NT2/D1 (cell line): ENCODE measurements around the gene PLXNA1.
A peak's percentile ranks its signal among the peaks of the same experiment; 100 is the strongest.

ENCODE experiments used
- DNase-seq: peaks from one replicate; pipeline ENCODE4 v3.0.0-alpha.2; 2011; ENCODE audit warnings: low read depth, low spot score
- H3K27me3 ChIP-seq: 2 replicates; pipeline ENCODE4 v1.6.0; 2011; ENCODE audit warnings: mild to moderate bottlenecking; ENCODE audit not compliant: insufficient read length, insufficient read depth
- H3K36me3 ChIP-seq: 2 replicates; pipeline ENCODE4 v1.6.1; 2011; ENCODE audit warnings: mild to moderate bottlenecking, low read length, mixed read lengths; ENCODE audit not compliant: insufficient read depth, insufficient read length
- H3K4me1 ChIP-seq: 2 replicates; pipeline ENCODE4 v1.5.1; 2011; ENCODE audit not compliant: insufficient read depth, insufficient read length
- H3K4me3 ChIP-seq: 2 replicates; pipeline ENCODE4 v1.5.1; 2011; ENCODE audit warnings: low read depth; ENCODE audit not compliant: insufficient read length
- H3K9ac ChIP-seq: 2 replicates; pipeline ENCODE4 v1.6.0; 2011; ENCODE audit warnings: low read depth; ENCODE audit not compliant: insufficient read length
- H3K9me3 ChIP-seq: 2 replicates; pipeline ENCODE4 v1.5.1; 2011; ENCODE audit warnings: mild to moderate bottlenecking, low read length; ENCODE audit not compliant: insufficient read depth
- SUZ12 ChIP-seq: IDR thresholded peaks from 2 replicates; pipeline ENCODE4 v1.6.1; 2011; ENCODE audit not compliant: insufficient read length, insufficient read depth; ENCODE audit errors: extremely low read depth
- YY1 ChIP-seq: IDR thresholded peaks from 2 replicates; pipeline ENCODE4 v1.6.1; 2011; ENCODE audit not compliant: insufficient read length, insufficient read depth
- ZNF274 ChIP-seq: IDR thresholded peaks from 2 replicates; pipeline ENCODE4 v1.6.1; 2011; ENCODE audit warnings: mild to moderate bottlenecking, low read depth, low read length

PLXNA1 gene

GRCh38 chr3:126971891-126972351 is 11.0 kb upstream of the PLXNA1 start:
- no peak for DNase-seq
- Histone ChIP-seq H3K27me3 (no peaks in the 10 kb centered on the region), H3K36me3 (no peaks in the 10 kb centered on the region), H3K4me1 (peaks cover 15% of the 10 kb centered on the region), H3K4me3 (no peak overlapping the region), H3K9me3 (peaks cover 23% of the 10 kb centered on the region), H3K9ac (peak overlapping the region; percentile 16)
- TF ChIP-seq SUZ12 = no peak

GRCh38 chr3:126972866-126973265 is 10.0 kb upstream of the PLXNA1 start:
- peaks cover 23% of the 10 kb centered on the region for H3K9me3 ChIP-seq
- no peak overlapping the region for H3K4me3 ChIP-seq
- H3K36me3 ChIP-seq = no peaks in the 10 kb centered on the region
- H3K9ac ChIP-seq = no peak overlapping the region
- no peak for DNase-seq
- TF ChIP-seq ZNF274 (no peak), YY1 (no peak), SUZ12 (no peak)
- H3K27me3 ChIP-seq = no peaks in the 10 kb centered on the region
- peaks cover 15% of the 10 kb centered on the region for H3K4me1 ChIP-seq

DNA sequence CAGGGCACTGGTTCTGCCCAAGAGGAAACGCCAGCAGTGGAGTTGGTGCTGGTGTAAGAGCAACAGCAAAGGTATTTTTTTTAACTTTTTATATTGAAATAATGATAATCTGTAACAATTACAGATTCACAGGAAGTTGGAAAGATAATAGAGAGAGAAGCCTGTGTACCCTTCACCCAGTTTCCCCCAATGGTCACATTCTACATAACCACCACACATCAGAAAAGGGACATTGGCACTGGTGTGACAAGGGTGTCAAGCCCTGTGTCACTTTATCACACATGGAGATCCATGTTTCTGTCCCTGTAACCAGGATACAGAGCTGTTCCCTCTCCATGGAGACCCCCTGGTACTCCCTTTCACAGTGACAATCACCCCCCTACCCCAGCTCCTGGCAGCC is 9.1 kb upstream of the PLXNA1 start:
- peaks cover 23% of the 10 kb centered on the region for H3K9me3 ChIP-seq
- H3K9ac ChIP-seq = no peak overlapping the region
- no peak overlapping the region for H3K4me3 ChIP-seq
- peaks cover 10% of the 10 kb centered on the region for H3K4me1 ChIP-seq
- TF ChIP-seq YY1 = no peak
- no peaks in the 10 kb centered on the region for H3K36me3 ChIP-seq
- no peaks in the 10 kb centered on the region for H3K27me3 ChIP-seq
- no peak for DNase-seq

- no peaks in the 10 kb centered on the region for H3K36me3 ChIP-seq
- no peak for DNase-seq
- peaks cover 8% of the 10 kb centered on the region for H3K4me1 ChIP-seq
- no peak overlapping the region for H3K9ac ChIP-seq
- TF ChIP-seq YY1 (no peak), ZNF274 (no peak), SUZ12 (no peak)
- H3K27me3 ChIP-seq = no peaks in the 10 kb centered on the region
- H3K4me3 ChIP-seq = no peak overlapping the region
- H3K9me3 ChIP-seq = peaks cover 23% of the 10 kb centered on the region
These were observed 8.2 kb upstream of the PLXNA1 start for GRCh38 chr3:126974756-126975155.

GRCh38 chr3:126976906-126977305 is 6.0 kb upstream of the PLXNA1 start:
- Histone ChIP-seq H3K36me3 (no peaks in the 10 kb centered on the region), H3K4me1 (peaks cover 9% of the 10 kb centered on the region), H3K27me3 (peaks cover 7% of the 10 kb centered on the region), H3K9ac (no peak overlapping the region), H3K4me3 (no peak overlapping the region), H3K9me3 (peaks cover 23% of the 10 kb centered on the region)
- no peak for DNase-seq
- TF ChIP-seq YY1 (no peak), SUZ12 (no peak), ZNF274 (no peak)

GRCh38 chr3:126977821-126978220 is 5.1 kb upstream of the PLXNA1 start:
- no peak overlapping the region for H3K9ac ChIP-seq
- no peak for TF ChIP-seq SUZ12
- no peak for TF ChIP-seq YY1
- TF ChIP-seq ZNF274 = no peak

GRCh38 chr3:126978291-126978690 is 4.6 kb upstream of the PLXNA1 start:
- H3K4me3 ChIP-seq = no peak overlapping the region
- H3K36me3 ChIP-seq = no peaks in the 10 kb centered on the region
- peaks cover 9% of the 10 kb centered on the region for H3K27me3 ChIP-seq
- TF ChIP-seq YY1 (no peak), ZNF274 (no peak), SUZ12 (no peak)
- peaks cover 23% of the 10 kb centered on the region for H3K9me3 ChIP-seq
- H3K4me1 ChIP-seq = peaks cover 12% of the 10 kb centered on the region
- no peak overlapping the region for H3K9ac ChIP-seq
- no peak for DNase-seq

More at GRCh38 chr3:126977821-126978220, 5.1 kb upstream of the PLXNA1 start:
- no peak for DNase-seq
- Histone ChIP-seq H3K36me3 (no peaks in the 10 kb centered on the region), H3K4me3 (no peak overlapping the region), H3K27me3 (peaks cover 9% of the 10 kb centered on the region), H3K9me3 (peaks cover 23% of the 10 kb centered on the region), H3K4me1 (peaks cover 12% of the 10 kb centered on the region)
